Upper lobe of right lung (tissue), 1 donor: ENCODE results near the gene CHRNB4. TPM values are rescaled to one million over a fixed set of nuclear protein-coding genes. Genes with fewer than 3 reads are reported as not detected.
"Not testable (repeated sequence)": the region's sequence is repeated elsewhere in the genome, so short reads cannot be mapped to it uniquely, and the experiment has no call there.

Source experiments
- ATAC-seq: fragments of 200-7000 bp; cut with Tn5 transposase; one replicate; pipeline ENCODE4 v1.9.1; 2020; ENCODE audit warnings: mild to moderate bottlenecking, moderate library complexity
- DNase-seq: peaks from one replicate; pipeline ENCODE4 v3.0.0-alpha.2; 2020
- H3K27ac ChIP-seq: fragments of 200-600 bp; one replicate; pipeline ENCODE4 v1.8.0; 2022
- H3K27me3 ChIP-seq: fragments of 200-600 bp; one replicate; pipeline ENCODE4 v1.8.0; 2022; ENCODE audit warnings: mild to moderate bottlenecking
- H3K36me3 ChIP-seq: fragments of 200-600 bp; one replicate; pipeline ENCODE4 v1.8.0; 2022
- H3K4me1 ChIP-seq: fragments of 200-600 bp; one replicate; pipeline ENCODE4 v1.8.0; 2022
- H3K4me3 ChIP-seq: fragments of 200-600 bp; one replicate; pipeline ENCODE4 v1.8.0; 2022; ENCODE audit warnings: mild to moderate bottlenecking
- H3K9me3 ChIP-seq: fragments of 200-600 bp; one replicate; pipeline ENCODE4 v1.8.0; 2022
- CTCF ChIP-seq: fragments of 200-600 bp; IDR thresholded peaks from one replicate; pipeline ENCODE4 v1.8.0; 2022; ENCODE audit warnings: antibody characterized with exemption
- intact Hi-C: fragments of 100-400 bp; cut with DNase I; formaldehyde crosslinking; loops from one replicate; pipeline ENCODE4 v1.11.0; 2022
- total RNA-seq: library from RNA; stranded (reverse); fragmentation: NEBNext Ultra II Directional; extraction: Animal tissue kit (Norgen Biotek cat#: 25700); gene quantifications from one replicate; pipeline ENCODE4 v1.2.1, GENCODE V29; 2021
- donor health status: DM: no; HTN: yes; CAD: no; lungs with severe emphysema.

Gene CHRNB4
- total RNA-seq, 1 donor from 2014 or later: not detected

- H3K4me3 ChIP-seq: no peak overlapping the region
- no peak overlapping the region for H3K27ac ChIP-seq
- intact Hi-C loops: no loop called here
- no peaks in the 10 kb centered on the region for H3K9me3 ChIP-seq
- no peaks in the 10 kb centered on the region for H3K36me3 ChIP-seq
- no peak for ATAC-seq
- no peak for TF ChIP-seq CTCF
- peak; percentile 56 for DNase-seq
- peaks cover 31% of the 10 kb centered on the region for H3K27me3 ChIP-seq
- H3K4me1 ChIP-seq: peaks cover 8% of the 10 kb centered on the region
Observed at GRCh38 chr15:78616506-78616905, 24.5 kb downstream of the CHRNB4 start.

DNA sequence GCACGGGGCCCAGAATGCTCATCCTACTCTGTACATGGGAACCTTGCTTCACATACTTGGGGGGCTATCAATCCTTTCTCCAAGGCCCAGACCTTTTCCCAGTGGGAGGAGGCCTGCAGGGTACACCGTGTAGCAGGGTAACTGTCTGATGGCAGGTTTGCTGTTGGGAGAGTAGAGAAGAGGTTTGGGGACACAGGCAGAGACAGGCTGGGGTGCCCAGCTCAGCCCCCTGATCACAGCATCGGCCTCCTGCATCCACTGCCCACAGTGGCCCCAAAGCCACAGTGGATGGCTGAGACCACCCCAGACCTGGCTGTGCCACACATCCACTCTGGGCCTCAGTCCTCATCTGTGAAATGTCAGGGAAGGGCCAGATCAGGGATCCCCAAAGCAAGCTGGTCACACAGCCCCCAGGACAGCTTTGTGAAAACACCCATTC lies 25.8 kb downstream of the CHRNB4 start:
- H3K4me3 ChIP-seq: no peak overlapping the region
- peaks cover 4% of the 10 kb centered on the region for H3K4me1 ChIP-seq
- H3K9me3 ChIP-seq: no peaks in the 10 kb centered on the region
- TF ChIP-seq CTCF: no peak
- intact Hi-C loops: no loop called here
- DNase-seq (peak; percentile 45), ATAC-seq (no peak)
- no peak overlapping the region for H3K27ac ChIP-seq
- no peaks in the 10 kb centered on the region for H3K36me3 ChIP-seq
- peaks cover 17% of the 10 kb centered on the region for H3K27me3 ChIP-seq

DNA sequence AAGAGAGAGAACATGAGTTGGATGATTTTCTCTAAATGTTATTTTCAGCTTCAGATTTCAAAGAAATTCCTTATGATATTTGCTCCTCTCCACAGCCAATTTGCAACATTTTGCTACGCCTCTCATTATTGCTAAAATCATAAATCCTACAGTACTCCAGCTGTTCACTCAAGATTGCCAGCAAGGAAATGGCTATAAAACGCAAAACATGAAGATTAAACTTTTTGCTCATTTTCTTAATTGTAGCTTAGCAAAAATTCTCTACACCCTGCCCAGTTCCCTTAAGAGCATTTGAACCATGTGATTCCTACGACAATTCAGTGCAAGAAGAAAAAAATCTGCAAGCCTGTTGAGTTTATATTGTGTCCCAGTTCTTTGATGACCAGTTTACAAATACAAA lies 27.0 kb downstream of the CHRNB4 start:
- H3K27ac ChIP-seq: no peak overlapping the region
- intact Hi-C loops: no loop called here
- ATAC-seq: no peak
- no peak for TF ChIP-seq CTCF
- no peak overlapping the region for H3K4me3 ChIP-seq
- H3K36me3 ChIP-seq: no peaks in the 10 kb centered on the region
- DNase-seq: no peak
- peaks cover 6% of the 10 kb centered on the region for H3K27me3 ChIP-seq
- H3K9me3 ChIP-seq: no peaks in the 10 kb centered on the region
- H3K4me1 ChIP-seq: no peaks in the 10 kb centered on the region

DNA sequence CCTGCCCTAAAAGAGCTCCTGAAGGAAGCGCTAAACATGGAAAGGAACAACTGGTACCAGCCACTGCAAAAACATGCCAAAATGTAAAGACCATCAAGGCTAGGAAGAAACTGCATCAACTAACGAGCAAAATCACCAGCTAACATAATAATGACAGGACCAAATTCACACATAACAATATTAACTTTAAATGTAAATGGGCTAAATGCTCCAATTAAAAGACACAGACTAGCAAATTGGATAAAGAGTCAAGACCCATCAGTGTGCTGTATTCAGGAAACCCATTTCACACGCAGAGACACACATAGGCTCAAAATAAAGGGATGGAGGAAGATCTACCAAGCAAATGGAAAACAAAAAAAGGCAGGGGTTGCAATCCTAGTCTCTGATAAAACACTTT lies 31.5 kb downstream of the CHRNB4 start:
- ATAC-seq, H3K4me3 ChIP-seq, H3K27ac ChIP-seq, H3K27me3 ChIP-seq, DNase-seq, H3K4me1 ChIP-seq, H3K9me3 ChIP-seq, intact Hi-C loops, H3K36me3 ChIP-seq: not testable (repeated sequence)

GRCh38 chr15:78605680-78606079 lies 35.3 kb downstream of the CHRNB4 start:
- TF ChIP-seq CTCF: no peak
- no peak overlapping the region for H3K27ac ChIP-seq
- H3K4me1 ChIP-seq: no peaks in the 10 kb centered on the region
- H3K36me3 ChIP-seq: no peaks in the 10 kb centered on the region
- intact Hi-C loops: no loop called here
- peaks cover 7% of the 10 kb centered on the region for H3K27me3 ChIP-seq
- ATAC-seq: no peak
- no peaks in the 10 kb centered on the region for H3K9me3 ChIP-seq
- no peak for DNase-seq
- no peak overlapping the region for H3K4me3 ChIP-seq

DNA sequence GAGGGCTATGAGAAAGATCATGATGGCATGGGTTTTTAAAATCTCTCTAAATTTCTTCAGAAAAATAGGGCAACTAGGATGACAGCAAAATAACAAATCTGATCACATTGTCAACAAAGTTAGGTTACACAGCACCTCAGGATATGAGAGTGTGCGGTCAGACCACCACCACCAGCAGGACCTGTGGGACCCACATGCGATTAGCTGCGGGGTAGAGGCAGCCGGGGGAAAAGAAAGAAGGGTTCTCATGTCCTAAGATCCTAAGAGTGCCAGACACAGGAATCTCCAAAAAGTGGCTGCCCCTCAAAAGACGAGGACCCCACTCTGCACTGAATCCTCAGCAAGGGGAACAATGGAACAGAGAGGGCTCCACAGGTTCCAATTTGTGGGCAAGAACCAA lies 35.8 kb downstream of the CHRNB4 start:
- no peak overlapping the region for H3K4me3 ChIP-seq
- no peaks in the 10 kb centered on the region for H3K9me3 ChIP-seq
- DNase-seq (no peak), ATAC-seq (no peak)
- H3K4me1 ChIP-seq: no peaks in the 10 kb centered on the region
- intact Hi-C loops: no loop called here
- no peak for TF ChIP-seq CTCF
- no peak overlapping the region for H3K27ac ChIP-seq
- H3K36me3 ChIP-seq: no peaks in the 10 kb centered on the region
- peaks cover 7% of the 10 kb centered on the region for H3K27me3 ChIP-seq
